COLO668 (cell line): Measurements from ENCODE around the gene NECTIN1.

ENCODE experiments used
- DNase-seq: peaks from one replicate; lab custom pipeline; 2025; ENCODE audit not compliant: unreplicated experiment; lab: John Stamatoyannopoulos, UW

The NECTIN1 gene, protein sequence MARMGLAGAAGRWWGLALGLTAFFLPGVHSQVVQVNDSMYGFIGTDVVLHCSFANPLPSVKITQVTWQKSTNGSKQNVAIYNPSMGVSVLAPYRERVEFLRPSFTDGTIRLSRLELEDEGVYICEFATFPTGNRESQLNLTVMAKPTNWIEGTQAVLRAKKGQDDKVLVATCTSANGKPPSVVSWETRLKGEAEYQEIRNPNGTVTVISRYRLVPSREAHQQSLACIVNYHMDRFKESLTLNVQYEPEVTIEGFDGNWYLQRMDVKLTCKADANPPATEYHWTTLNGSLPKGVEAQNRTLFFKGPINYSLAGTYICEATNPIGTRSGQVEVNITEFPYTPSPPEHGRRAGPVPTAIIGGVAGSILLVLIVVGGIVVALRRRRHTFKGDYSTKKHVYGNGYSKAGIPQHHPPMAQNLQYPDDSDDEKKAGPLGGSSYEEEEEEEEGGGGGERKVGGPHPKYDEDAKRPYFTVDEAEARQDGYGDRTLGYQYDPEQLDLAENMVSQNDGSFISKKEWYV

DNA sequence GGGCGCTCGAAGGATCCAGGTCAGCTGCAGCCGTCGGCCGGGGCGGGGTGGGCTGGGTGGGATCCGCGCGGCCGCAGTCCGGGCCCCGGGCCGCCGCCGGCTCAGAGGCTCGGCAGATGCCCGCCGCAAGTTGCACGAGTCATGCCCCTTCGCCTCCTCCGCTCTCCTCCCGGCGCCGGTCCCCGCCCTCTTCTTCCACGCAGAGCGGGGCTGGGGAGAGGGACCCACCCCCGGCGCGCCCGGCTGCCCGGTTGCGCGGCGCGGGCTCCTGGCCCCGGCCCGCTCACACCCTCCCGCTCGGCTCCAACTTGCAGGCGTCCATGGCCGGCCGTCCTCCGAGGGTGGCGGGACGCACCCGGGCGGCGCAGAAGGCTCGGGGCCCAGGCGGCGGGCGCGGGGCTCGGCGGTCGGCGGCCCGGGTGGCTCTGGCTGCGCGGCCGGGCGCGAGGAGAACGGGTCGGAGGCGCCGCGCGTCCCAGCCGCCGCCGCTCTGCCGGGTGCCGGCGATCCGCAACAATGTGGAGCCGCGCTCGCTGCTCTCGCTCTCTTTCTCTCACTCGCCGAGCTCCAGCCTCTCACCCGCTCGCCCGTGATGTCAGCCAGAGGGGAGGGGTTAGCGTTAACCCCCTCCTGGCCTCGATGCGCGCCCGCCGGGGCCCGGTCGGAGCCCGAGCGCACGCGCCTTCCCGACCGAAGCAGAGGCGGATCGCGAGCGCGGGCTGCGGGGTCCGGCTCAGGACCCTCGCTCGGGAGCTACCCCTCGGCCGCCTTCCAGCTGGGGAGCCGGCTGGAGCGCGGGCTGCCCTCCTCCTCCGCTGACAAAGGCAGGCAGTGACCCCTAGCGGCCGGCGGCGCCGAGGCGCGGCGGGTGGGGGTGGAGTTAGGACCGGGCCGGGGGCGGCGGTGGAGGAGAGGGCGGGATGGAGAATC lies at the start of gene NECTIN1:
NECTIN1 (minus strand) TSS at position 550 of the 930 bp plus-strand sequence. CDS start 647 bp downstream, outside the sequence.
- DNase-seq: peak; percentile 90

DNA sequence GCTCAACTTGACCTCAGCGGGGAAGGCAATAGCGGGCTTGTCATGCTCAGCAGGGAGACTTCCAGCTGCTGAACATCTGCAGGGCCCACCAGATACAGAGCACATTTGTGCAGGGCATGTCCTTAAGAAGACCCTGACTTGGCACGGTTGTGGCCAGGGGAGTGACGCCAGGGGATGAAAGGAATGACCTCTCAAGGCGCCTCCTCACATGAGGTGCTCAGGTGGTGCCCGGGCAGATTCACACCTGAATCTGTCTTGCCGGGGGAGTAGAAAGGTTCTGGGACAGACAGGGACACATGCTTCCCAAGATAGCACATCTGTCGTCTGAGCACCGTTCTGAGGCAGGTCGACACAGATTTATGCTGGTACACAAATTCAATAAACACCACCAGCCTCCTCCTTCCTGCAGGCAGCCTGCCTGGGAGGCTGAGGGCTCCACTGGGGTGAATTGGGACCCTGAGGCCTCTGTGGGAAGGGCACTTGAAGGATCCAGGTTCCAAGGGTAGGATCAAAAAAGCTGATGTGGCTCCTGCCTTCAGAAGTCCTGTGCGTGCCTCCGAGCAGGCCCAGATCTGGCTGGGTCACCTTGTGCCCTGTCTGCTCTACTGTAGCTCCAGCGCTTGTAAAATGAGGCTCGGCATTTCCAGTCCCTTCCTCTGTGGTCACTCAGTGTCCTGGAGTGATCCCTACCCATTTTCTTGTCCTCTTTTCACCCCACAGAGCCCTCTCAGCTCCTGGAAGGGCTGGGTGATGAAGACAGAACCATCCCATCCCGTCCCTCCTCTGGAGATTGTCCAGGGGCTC lies 49.6 kb upstream of the NECTIN1 start:
- no peak for DNase-seq

DNA sequence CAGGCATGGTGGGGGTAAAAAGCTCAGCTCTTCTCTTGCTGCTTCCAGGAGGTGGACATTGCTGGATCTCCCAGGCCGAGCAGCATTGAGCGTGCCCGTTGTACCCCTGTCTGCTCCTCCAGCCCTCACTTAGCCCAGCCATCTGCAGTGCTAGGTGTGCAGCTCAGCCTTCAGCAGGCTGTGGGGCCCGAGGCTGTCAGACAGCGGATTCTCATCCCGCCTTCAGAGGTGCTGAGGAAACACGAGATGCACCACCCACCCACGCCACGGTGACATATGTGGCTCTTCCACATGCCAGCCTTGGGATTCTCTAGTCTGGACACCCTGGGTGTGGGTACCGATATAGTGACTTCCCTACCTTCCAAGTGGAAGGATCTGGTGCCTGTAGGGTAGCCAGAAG lies 48.9 kb upstream of the NECTIN1 start:
- no peak for DNase-seq

DNA sequence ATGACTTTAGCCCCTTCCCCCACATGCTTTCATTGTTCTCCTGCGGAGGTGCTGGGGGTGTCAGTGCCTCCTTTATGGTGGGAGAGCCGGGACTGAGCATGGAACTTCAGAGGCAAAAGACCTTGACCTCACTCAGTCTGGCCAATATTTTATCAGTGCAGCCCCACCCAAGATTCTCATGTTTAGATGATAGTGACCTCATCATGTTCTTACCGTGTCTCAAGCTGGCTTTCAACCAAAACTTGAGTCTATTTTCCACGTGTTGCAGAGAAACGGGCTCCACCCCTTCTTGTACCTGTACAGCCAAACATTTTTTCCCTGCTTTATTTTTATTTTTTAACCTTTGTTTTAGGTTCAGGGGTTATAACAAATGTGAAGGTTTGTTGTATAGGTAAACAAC lies 47.7 kb upstream of the NECTIN1 start:
- DNase-seq: no peak

DNA sequence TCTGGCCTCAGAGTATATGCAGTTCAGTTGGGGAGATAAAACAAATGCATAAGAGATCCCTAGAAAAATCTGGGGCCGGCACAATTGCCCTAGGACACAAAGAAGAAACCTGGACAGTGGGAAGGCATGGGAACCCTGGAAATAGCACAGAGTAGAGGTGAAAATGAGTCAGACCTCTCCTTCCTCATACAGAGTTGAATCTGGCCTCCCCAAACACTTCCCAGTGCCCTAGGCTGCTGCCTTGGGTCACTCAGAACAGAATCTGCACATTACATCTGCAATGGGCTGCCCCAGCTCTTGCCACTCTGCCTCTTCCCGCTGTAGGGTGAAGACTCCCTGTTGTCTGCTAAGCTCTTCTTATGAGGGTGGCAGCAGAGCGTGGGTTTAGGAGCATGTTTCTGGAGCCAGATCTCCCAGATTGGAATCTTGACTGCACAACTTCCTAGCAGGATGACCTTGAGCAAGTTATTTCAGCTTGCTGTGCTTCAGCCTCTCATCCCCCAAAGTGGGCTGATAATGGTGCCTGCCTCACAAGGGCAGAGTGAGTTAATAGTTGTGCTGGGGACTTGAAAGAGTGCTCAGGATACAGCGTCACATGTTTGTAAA lies 47.1 kb upstream of the NECTIN1 start:
- no peak for DNase-seq

DNA sequence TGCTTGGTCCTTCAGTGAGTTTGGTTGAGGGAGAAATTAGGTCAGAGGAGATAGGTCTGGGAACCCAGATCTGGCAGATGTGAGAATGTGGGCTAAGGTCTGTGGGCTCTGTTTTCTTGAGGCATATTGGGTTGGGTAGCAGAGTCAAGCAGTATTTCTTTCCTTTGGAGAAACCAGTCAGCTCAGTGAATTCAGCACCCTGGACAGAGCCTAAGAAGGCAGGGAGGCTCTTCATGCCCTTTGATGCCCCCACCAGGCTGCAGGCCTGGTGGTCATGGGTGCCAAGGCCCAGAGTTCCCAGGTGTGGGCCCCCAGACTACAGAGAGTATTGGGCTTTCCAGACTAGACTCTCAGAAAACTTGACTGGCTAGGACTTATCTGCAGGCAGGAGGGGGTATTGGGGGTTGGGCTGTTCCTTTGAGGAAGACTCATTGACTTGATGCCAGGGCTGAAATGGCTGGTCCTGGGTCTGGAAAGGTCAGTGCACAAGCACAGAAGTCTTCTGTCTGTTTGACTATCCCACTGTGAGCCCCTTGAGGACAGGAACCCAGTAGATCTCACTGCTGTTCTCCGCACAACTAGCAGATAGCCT lies 45.3 kb upstream of the NECTIN1 start:
- no peak for DNase-seq

DNA sequence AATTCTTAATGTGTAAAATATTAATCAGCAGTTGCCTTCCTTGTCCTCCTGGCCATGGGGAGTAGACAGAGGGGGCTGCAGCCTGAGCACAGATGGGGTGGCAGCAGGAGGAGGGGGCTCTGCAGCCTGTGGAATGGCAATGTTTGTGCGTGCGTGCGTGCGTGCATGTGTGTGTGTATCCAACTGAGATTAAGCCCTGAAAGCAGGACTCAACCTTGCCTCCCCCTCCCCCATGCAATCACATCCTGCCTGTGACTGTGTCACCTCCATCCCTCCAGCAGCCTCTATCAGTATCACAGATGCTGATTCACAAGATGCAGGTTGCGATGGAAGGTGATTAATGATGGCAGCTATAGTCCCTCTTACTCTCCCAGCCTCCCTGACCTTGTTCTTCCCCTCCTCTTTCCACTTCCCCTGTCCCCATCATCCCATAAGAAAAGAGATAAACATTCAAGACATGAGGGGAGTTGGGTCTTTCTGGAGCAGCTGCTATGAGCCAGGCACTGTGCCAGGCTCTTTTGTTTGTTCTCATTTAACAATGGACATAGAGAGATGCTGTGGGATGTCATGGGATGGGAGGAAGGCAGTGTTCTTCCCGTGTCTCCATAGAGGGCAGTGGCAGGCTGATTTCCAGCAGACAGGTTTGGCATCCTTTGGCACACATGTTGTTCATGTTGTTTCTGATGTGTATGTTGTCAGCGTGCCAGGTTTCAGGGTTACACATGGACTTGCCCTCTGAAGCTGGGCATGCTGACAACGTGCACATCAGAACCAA lies 43.8 kb upstream of the NECTIN1 start:
- DNase-seq: peak; percentile 33

DNA sequence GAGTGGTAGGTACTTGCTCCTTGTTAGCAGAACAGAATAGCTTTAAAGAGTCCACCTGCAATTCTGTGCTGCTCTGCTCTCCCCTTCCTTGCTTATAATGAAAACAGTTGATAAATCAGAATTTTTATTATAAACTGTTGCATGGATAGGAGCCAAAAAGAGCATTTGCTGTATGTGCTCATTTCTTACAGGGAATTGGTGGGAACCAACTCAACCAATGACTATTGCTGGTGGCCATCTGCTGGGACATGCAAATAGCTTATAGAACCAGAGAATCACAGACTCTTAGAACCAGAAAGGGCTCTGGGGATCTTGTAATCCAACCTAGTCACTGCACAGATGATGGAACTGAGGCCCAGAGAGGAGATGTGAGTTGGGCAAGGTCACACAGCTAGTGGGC lies 43.1 kb upstream of the NECTIN1 start:
- no peak for DNase-seq

DNA sequence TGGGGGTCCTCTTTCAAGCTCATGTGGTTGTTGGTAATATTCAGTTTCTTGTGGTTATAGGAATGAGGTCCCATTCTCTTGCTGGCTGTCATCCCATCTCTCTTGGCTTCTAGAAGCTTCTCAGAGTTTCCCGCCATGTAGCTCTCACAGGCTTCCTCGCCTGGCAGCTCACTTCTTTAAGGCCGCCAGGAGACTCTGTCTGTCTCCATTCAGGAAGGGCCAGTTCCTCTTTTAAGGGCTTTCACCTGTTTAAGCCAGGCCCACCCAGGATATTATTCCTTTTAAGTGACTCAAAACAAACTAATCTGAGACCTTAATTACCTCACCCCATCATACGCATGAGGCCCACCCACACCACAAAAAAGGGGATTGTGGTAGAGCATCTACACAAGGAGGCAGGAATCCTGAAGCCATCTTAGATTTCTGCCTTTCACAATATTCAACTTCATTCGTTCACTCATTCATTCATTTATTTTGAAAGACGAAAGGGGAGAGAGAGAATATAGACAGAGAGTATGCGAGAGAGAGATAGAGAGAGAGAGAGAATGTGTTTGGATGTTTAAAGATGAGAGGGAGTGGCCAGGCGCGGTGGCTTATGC lies 42.3 kb upstream of the NECTIN1 start:
- DNase-seq: no peak

DNA sequence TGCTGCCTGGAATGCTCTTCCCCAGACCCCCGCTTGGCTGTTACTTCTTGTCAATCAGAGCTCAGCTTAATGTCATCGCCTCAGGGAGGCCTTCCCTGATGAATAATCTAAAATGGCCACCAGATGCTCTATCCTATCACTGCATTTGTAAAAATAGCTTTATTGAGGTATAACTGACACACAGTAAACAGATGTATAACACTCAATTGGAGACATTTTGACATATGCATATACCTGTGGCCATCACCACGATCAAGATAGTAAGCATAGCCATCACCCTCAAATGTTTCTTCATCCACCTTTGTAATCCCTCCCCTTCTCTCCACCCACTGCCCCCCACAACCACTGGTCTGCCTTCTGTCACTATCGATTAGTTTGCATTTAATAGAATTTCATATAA lies 36.6 kb upstream of the NECTIN1 start:
- DNase-seq: no peak

DNA sequence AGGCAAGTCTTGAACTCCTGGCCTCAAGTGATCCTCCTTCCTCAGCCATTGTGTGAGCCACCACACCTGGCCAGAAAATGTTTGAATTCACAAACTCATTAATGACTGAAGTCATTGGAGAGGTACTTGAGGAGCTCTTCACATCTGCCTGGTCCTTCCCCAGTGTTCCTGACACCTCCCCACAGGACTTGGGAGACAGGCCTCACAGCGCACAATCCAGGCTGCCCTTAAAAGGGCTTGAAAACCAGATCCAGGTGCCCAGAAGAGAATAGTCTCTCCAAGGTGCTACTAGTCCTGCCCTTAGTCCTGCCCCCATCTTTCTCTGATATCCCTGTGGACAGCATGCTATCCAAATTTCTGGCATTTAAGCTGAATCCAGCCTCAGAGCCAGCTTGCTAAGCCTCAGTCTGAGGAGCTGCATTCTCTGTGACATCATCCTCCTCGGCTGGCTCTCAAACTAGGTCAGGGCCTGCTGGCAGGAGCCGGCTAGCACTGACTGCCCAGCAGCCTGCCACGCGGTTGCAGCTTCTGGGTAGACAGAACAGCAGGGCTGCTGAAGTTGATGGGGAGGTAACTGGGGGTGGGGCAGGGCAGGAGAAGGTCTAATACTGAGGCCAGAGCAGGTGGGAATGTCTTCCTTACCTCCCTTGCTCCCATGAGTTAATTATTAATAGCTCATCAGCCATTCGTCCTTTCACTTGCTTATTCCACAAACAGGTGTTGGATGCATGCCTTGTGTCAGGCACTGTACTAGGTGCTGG lies 35.3 kb upstream of the NECTIN1 start:
- peak; percentile 84 for DNase-seq

DNA sequence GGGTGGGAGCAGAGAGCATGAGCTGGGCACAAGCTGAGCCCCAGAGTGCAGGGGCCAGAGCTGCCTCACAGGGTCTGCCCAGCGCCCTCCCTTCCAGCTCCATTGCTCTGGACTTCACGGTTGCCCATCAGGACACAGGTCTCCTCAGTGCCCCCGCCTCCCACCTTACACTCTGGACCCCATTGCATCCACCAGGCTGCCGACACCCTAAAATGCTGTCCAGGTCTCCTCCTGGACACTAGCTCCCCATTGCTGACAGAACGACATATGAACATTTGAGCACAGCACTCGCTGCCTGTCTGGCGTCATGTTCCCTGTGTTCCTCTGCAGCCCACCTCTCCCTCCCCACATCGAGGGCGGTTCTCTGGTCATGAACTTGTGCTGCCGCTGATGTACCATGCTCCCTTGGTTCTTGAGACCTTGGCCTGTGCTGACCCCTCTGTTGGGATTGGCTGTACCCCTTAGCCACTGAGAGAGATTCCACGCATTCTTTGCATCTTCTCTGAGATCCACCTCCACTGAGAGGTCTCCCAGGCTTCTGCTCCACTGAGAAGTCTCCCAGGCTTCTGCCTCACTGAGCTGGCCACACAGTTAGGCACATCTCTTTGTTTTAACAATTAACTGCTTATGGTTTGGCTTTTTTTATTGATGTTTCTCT lies 34.2 kb upstream of the NECTIN1 start:
- no peak for DNase-seq

DNA sequence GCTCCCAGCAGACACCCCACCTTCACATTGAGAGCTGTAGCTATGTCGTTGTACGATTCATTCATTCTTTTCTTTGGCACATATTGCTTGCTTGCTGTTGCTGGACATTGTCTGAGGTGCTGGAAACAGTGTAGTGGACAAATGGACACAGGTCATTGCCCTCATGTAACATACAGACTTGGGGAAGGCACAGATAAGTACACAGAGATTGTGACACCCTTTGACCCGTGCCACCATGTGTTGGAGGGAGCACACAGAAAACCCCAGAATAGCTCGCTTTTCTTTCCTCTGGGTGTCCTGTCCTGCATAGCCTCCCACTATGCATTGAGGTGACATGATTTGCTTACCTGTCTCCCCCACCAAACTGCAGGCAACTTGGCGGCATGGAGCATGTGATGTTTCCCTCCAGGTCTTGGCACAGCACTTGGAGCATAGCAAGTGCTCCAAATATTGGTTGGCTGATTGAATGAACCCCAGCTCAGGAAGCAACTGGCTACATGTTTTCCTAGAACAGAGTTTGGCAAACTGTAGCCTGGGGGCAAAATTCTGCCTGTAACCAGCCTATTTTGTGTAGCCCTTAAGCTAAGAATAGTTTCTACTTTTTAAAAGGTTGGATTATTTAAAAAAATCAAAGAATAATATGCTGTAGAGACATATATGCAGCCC lies 30.9 kb upstream of the NECTIN1 start:
- DNase-seq: no peak

DNA sequence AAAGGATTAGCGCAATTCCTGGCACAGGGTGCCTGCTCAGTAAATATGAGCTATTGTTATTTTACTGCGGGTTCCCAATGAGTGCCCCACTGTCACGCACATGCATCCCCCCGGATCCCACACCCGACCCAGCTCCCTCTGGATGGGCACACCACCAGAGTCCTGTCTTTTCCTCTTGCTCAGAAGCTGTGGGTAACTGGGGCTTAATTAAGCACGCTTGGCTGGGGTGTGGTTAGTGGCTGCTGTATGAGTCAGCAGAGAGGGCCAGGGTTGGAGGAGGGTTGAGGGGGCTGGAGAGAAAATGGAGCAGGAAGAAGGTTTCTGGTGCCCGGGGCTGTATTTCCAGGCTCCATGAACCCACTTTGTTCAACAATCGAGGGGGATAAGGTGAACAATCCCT lies 30.3 kb upstream of the NECTIN1 start:
- DNase-seq: peak; percentile 11

DNA sequence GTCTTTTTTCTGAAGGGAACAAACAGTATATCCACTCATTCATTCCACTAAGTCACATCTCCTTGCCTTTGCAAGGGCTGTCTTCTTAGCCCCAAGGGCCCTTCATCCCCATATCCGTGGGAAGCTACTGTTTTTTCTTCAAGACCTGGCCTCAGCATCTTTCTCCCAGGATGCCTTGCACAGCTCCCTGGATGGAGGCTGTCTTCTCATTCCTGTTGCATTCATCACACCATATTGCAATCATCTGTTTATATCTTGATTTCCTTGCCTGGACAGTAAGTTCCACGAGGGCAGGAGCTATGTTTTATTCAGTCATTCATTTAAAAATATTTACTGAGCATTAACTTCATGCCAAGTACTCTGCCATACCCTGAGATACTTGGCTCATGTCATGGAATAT lies 29.3 kb upstream of the NECTIN1 start:
- no peak for DNase-seq

DNA sequence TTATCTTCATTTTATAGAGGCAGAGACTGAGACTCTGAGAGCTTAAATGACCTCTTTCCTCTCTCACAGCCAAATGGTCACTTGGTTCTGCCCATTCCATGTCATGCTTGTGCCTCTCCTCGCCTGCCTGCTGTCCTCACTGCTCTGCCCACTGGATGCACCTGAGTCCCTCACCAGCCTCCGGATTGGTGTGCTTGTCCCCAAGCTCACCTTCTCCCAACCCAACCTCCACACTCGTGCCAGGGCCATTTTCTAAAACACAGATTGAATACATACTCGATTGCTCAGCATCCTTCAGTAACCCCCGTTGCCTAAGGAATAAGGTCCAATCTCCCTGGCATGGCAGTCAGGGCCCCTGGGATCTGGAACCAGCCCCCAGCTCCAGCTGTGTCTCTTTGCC lies 28.4 kb upstream of the NECTIN1 start:
- no peak for DNase-seq

DNA sequence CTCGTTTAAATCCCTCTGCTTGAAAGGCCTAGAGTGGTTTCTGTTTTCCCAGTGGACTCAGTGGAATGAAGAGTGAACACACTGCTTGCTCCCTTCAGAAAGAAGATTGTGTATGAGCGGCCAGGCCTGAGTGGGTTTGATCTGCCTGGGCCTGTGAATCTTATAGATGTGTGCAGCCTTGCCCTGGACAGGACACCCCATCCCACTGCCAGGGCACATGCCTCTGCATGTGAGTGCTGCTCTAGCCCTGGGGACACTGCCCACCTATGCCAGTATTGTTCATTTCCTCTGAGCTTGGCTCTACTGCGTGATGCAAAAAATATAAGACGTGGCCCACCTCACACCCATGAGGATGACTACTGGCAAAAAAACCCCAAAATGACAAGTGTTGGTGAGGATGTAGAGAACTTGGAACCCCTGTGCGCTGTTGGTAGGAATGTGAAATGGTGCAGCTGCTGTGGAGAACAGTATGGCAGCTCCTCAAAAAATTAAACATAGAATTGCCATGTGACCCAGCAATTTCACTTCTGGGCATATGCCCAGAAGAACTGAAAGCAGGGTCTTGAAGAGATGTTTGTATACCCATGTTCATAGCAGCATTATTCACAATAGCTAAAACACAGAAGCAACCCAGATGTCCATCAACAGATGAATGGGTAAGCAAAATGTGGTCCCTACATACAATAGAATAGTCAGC lies 27.3 kb upstream of the NECTIN1 start:
- DNase-seq: no peak
